Adrenal gland (tissue), 12 donors: ENCODE results near the gene ELMO3. TPM values are rescaled to one million over a fixed set of nuclear protein-coding genes. Genes with fewer than 3 reads are reported as not detected.

Source experiments
- DNase-seq, 7 donors: peaks; one replicate each; pipeline ENCODE4 v3.0.0-alpha.2; 2019 to 2020
- H3K27ac ChIP-seq, 5 donors: fragments of 200-600 bp; sonication (generic) in 4 of 5; 1 replicate in 3 of 5; 2 replicates in 2 of 5; pipeline versions ENCODE4 v1.5.1 to v1.8.0; 2016 to 2020; ENCODE audit warnings: mild to moderate bottlenecking in 1 of 5
- H3K27me3 ChIP-seq: fragments of 200-600 bp; 2 replicates; pipeline ENCODE4 v1.8.0; 2021
- H3K36me3 ChIP-seq, 2 donors: fragments of 200-600 bp; replicated peaks in 1 of 2; 1 replicate in 1 of 2; 2 replicates in 1 of 2; pipeline versions ENCODE4 v1.5.1 to v1.8.0; 2018 to 2022
- H3K4me1 ChIP-seq, 2 donors: fragments of 200-600 bp; replicated peaks in 1 of 2; 1 replicate in 1 of 2; 2 replicates in 1 of 2; pipeline versions ENCODE4 v1.5.1 to v1.8.0; 2018 to 2021
- H3K4me3 ChIP-seq, 4 donors: fragments of 200-600 bp; sonication (generic) in 3 of 4; one replicate each; pipeline ENCODE4 v1.5.1; 2016 to 2018
- H3K9me3 ChIP-seq, 3 donors: fragments of 200-600 bp; sonication (generic) in 1 of 3; replicated peaks in 1 of 3; 1 replicate in 2 of 3; 2 replicates in 1 of 3; pipeline versions ENCODE4 v1.5.1 to v1.8.0; 2016 to 2021
- POLR2A ChIP-seq, 2 donors: fragments of 450-650 bp; IDR thresholded peaks; one replicate each; pipeline ENCODE4 v1.6.1; 2017; ENCODE audit warnings: antibody characterized with exemption in 2 of 2, mild to moderate bottlenecking in 2 of 2, moderate library complexity in 1 of 2
- WGBS, 4 donors: extraction: QIAGEN DNeasy Blood & Tissue Kit in 2 of 4; methylation state at CpG; one replicate each; pipeline versions ENCODE4 v1.1.5 to v1.1.7; 2013 to 2017; 5-methylcytosine and 5-hydroxymethylcytosine counted together
- intact Hi-C, 2 donors: fragments of 100-400 bp; cut with DNase I; formaldehyde crosslinking; loops; one replicate each; pipeline versions ENCODE4 v1.14.1 to v1.15.0; 2022 to 2023
- polyA plus RNA-seq, 3 donors: library from polyadenylated mRNA; stranded (reverse); fragments of 200-250 nt in 2 of 3; fragments of 350-450 nt in 1 of 3; fragmentation: Illumina TruSeq in 1 of 3; extraction: RNeasy Lipid Tissue Mini Kit (QIAGEN cat#74804) in 1 of 3; gene quantifications; one replicate each; pipeline ENCODE4 v1.2.3, GENCODE V29; 2013 to 2014
- total RNA-seq, 9 donors: library from RNA; depleted of rRNA in 4 of 9; stranded (reverse); fragments of >200 nt in 4 of 9; fragments of 120-200 nt in 1 of 9; fragmentation: NEBNext Ultra II Directional in 1 of 9; extraction: Animal tissue kit (Norgen Biotek cat#: 25700) in 1 of 9; gene quantifications; one replicate each; pipeline versions ENCODE4 v1.1.0 to v1.2.4, GENCODE V29; 2013 to 2023
- TF ChIP-seq, protein P1 (sequence below), 6 experiments: fragments of 450-650 bp in 4 of 6; fragments of 200-600 bp in 2 of 6; sonication (generic) in 1 of 6; IDR thresholded peaks; 1 replicate in 5 of 6; 2 replicates in 1 of 6; pipeline versions ENCODE4 v1.5.1 to v1.8.0; 2016 to 2021; ENCODE audit warnings: antibody characterized with exemption in 6 of 6, mild to moderate bottlenecking in 2 of 6, moderate library complexity in 1 of 6
- donor health status: healthy with polysubstance abuse.
- donor health status: Bipolar disorder and iron deficiency.
- donor health status: DM: yes; HTN: yes; CAD: no.
- donor health status: DM: no; HTN: no; CAD: no.
- donor health status: DM: no; HTN: no; CAD: no.
- donor health status: DM: yes; HTN: yes; CAD: no.

Gene ELMO3
- total and polyA plus RNA-seq, 12 donors, result 0.18 to 7.0 (median 1.8) TPM

DNA sequence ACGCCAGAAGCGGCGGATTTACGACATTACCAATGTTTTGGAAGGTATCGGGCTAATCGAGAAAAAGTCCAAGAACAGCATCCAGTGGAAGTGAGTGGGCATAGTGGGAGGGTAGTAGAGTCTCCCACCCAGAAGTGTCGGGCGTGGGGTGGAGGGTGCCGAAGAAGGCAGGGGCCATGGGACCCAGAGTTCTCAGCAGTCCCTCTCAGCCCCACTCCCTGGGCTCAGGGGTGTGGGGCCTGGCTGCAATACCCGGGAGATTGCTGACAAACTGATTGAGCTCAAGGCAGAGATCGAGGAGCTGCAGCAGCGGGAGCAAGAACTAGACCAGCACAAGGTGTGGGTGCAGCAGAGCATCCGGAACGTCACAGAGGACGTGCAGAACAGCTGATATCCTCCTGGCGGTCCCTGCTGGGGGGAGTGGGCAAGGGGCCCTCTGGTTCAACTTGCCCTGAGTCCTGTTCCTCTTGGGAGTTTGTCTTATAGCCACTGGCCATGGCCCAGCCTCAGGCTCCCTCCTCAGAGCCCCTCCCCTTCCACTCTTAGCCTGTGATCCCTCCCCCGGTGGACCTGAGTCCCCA is 6.1 kb upstream of the ELMO3 start:
- Histone ChIP-seq H3K9me3 (no peaks in the 10 kb centered on the region), H3K36me3 (peaks cover 0 to 45% of the 10 kb centered on the region in 2 donors), H3K27me3 (no peaks in the 10 kb centered on the region), H3K4me1 (peaks cover 11 to 29% of the 10 kb centered on the region in 2 donors), H3K4me3 (peak overlapping the region; percentile 31 to 98 (median 89)), H3K27ac (peak overlapping the region in 3 of 5 donors; percentile 60 to 87 (median 75))
- intact Hi-C loops, result no loop called here
- WGBS, 4 donors, result 16 to 57% (median 25%) methylated on average over 1 to 17 of the region's 17 CpGs
- no peak for DNase-seq
- no peak for TF ChIP-seq POLR2A (IDR thresholded peaks at IDR 0.05)
- TF ChIP-seq, protein P1, sequence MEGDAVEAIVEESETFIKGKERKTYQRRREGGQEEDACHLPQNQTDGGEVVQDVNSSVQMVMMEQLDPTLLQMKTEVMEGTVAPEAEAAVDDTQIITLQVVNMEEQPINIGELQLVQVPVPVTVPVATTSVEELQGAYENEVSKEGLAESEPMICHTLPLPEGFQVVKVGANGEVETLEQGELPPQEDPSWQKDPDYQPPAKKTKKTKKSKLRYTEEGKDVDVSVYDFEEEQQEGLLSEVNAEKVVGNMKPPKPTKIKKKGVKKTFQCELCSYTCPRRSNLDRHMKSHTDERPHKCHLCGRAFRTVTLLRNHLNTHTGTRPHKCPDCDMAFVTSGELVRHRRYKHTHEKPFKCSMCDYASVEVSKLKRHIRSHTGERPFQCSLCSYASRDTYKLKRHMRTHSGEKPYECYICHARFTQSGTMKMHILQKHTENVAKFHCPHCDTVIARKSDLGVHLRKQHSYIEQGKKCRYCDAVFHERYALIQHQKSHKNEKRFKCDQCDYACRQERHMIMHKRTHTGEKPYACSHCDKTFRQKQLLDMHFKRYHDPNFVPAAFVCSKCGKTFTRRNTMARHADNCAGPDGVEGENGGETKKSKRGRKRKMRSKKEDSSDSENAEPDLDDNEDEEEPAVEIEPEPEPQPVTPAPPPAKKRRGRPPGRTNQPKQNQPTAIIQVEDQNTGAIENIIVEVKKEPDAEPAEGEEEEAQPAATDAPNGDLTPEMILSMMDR (IDR thresholded peaks at IDR 0.05), result no peak

DNA sequence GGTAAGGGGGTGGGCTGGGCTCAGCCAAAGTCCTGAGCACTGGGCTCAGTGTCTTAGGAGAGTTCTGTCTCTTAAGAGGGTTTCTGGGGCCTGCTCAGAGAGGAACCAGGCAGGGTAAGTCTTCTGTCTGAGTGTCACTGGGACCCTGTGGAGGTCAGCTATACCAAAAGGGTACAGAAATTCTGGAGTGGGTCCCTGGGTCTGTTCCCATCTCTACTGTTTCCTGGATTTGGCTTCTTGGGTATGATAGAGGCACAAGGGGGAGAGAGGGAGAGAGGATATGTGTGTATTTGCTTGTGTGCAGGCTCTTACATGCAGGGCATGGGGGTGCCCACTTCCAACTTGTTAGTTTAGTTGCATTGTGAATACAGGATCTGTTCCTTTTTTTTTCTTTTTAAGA is 5.4 kb upstream of the ELMO3 start:
- Histone ChIP-seq H3K27ac (peak overlapping the region in 1 of 5 donors; percentile 87), H3K4me3 (peak overlapping the region in 1 of 4 donors; percentile 98), H3K4me1 (peaks cover 11 to 29% of the 10 kb centered on the region in 2 donors), H3K27me3 (no peaks in the 10 kb centered on the region), H3K36me3 (peaks cover 0 to 47% of the 10 kb centered on the region in 2 donors), H3K9me3 (no peaks in the 10 kb centered on the region)
- TF ChIP-seq, protein P1 (IDR thresholded peaks at IDR 0.05), result no peak
- TF ChIP-seq POLR2A (IDR thresholded peaks at IDR 0.05), result no peak
- DNase-seq, result no peak
- intact Hi-C loops, result no loop called here

DNA sequence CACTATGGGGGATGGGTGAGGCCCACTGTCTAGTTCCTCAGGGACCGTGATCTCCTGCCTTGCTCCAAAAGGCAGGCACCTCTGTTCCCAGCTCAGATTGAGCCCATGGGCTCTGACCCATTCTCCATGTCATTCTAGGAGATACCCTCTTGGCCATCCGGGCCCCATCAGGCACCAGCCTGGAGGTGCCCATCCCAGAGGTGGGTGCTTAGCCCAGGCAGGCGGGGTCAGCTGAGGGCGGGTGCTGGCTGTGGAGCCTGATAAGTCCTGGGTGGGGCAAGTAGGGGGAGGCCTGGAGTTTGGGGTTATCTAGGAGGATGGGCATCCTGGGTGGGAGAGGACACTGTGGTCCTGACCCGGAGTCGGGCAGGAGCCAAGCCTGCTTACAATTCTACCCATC is 4.7 kb upstream of the ELMO3 start:
- H3K36me3 ChIP-seq, result peaks cover 0 to 47% of the 10 kb centered on the region in 2 donors
- H3K4me3 ChIP-seq, result no peak overlapping the region
- intact Hi-C loops, result no loop called here
- H3K27me3 ChIP-seq, result no peaks in the 10 kb centered on the region
- H3K9me3 ChIP-seq, result no peaks in the 10 kb centered on the region
- H3K27ac ChIP-seq, result no peak overlapping the region
- peaks cover 11 to 35% of the 10 kb centered on the region in 2 donors for H3K4me1 ChIP-seq
- 86 to 100% (median 92%) methylated on average over 1 to 6 of the region's 6 CpGs for WGBS, 4 donors
- TF ChIP-seq POLR2A (IDR thresholded peaks at IDR 0.05), result no peak
- TF ChIP-seq, protein P1 (IDR thresholded peaks at IDR 0.05), result no peak
- DNase-seq, result no peak

DNA sequence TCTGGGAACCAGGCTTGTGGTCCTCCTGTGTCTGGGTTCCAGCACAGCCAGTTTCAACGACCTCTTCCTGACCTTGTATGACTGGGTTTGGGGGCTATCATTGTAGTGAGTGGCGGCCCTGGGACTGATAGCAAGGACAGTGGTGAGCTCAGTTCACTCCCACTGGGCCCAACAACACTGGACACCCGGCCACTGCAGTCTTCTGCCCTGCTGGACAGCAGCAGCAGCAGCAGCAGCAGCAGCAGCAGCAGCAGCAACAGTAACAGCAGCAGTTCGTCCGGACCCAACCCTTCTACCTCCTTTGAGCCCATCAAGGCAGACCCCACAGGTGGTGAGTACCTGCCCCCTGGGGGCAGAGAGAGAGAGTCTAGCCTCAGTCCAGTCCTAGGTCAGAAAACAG is 3.3 kb upstream of the ELMO3 start:
- TF ChIP-seq, protein P1 (IDR thresholded peaks at IDR 0.05), result no peak
- TF ChIP-seq POLR2A (IDR thresholded peaks at IDR 0.05), result no peak
- intact Hi-C loops, result no loop called here
- Histone ChIP-seq H3K27me3 (no peaks in the 10 kb centered on the region), H3K36me3 (peaks cover 0 to 47% of the 10 kb centered on the region in 2 donors), H3K4me1 (peaks cover 11 to 30% of the 10 kb centered on the region in 2 donors), H3K4me3 (no peak overlapping the region), H3K27ac (no peak overlapping the region), H3K9me3 (no peaks in the 10 kb centered on the region)
- no peak for DNase-seq
- WGBS, 4 donors, result 64 to 81% (median 75%) methylated on average over 2 to 5 of the region's 5 CpGs
